CD4-positive, CD25-positive, alpha-beta regulatory T cell (primary cell): Measurements from ENCODE around the gene ZFHX3. TPM values are rescaled to one million over a fixed set of nuclear protein-coding genes. Genes with fewer than 3 reads are reported as not detected.

ENCODE experiments used
- ATAC-seq, 2 donors: fragments of 150-1000 bp; cut with Tn5 transposase; one replicate each; pipeline ENCODE4 v1.10.0; 2021; ENCODE audit warnings: low read depth in 2 of 2, moderate number of reproducible peaks in 2 of 2, moderate library complexity in 1 of 2
- DNase-seq, 3 donors: peaks; one replicate each; pipeline versions ENCODE4 v3.0.0 to v3.0.0-alpha.2; 2012 to 2022; ENCODE audit warnings: mixed read lengths in 1 of 3
- H3K27ac ChIP-seq: one replicate; pipeline ENCODE4 v1.7.0; 2013; ENCODE audit warnings: mild to moderate bottlenecking, low read length; ENCODE audit not compliant: insufficient read depth, poor library complexity, severe bottlenecking
- H3K27me3 ChIP-seq: one replicate; pipeline ENCODE4 v1.7.0; 2013; ENCODE audit warnings: low read length; ENCODE audit not compliant: control insufficient read depth, insufficient read depth
- H3K36me3 ChIP-seq: one replicate; pipeline ENCODE4 v1.7.0; 2013; ENCODE audit warnings: mild to moderate bottlenecking, low read length, moderate library complexity; ENCODE audit not compliant: control insufficient read depth, insufficient read depth
- H3K4me1 ChIP-seq: 2 replicates; pipeline ENCODE4 v1.7.0; 2013; ENCODE audit warnings: mild to moderate bottlenecking, low read length; ENCODE audit not compliant: insufficient read depth, control insufficient read depth, poor library complexity, severe bottlenecking
- H3K4me3 ChIP-seq: one replicate; pipeline ENCODE4 v1.7.0; 2013; ENCODE audit warnings: low read depth, mild to moderate bottlenecking, low read length, moderate library complexity
- H3K9me3 ChIP-seq, 2 experiments: 1 replicate in 1 of 2; 2 replicates in 1 of 2; pipeline ENCODE4 v1.7.0; 2013; ENCODE audit warnings: low read length in 2 of 2, mild to moderate bottlenecking in 1 of 2, moderate library complexity in 1 of 2; ENCODE audit not compliant: control insufficient read depth in 2 of 2
- H3K27ac Mint-ChIP-seq, 3 donors: one replicate each; pipeline ENCODE4 v1.8.0; 2020 to 2022; ENCODE audit warnings: mild to moderate bottlenecking in 3 of 3, mixed read lengths in 3 of 3, moderate library complexity in 2 of 3
- H3K27me3 Mint-ChIP-seq: one replicate; pipeline ENCODE4 v1.8.0; 2022; ENCODE audit warnings: mild to moderate bottlenecking, mixed read lengths
- H3K36me3 Mint-ChIP-seq: one replicate; pipeline ENCODE4 v1.8.0; 2020; ENCODE audit warnings: mixed read lengths
- H3K4me1 Mint-ChIP-seq, 4 donors: one replicate each; pipeline ENCODE4 v1.8.0; 2020 to 2022; ENCODE audit warnings: mixed read lengths in 4 of 4, mild to moderate bottlenecking in 1 of 4
- H3K4me3 Mint-ChIP-seq, 4 donors: one replicate each; pipeline ENCODE4 v1.8.0; 2020 to 2022; ENCODE audit warnings: mild to moderate bottlenecking in 4 of 4, mixed read lengths in 4 of 4, moderate library complexity in 3 of 4
- H3K9me3 Mint-ChIP-seq, 7 donors: one replicate each; pipeline ENCODE4 v1.8.0; 2020 to 2022; ENCODE audit warnings: mixed read lengths in 7 of 7, mild to moderate bottlenecking in 3 of 7, moderate library complexity in 2 of 7
- polyA plus RNA-seq, 4 donors: library from polyadenylated mRNA; unstranded; fragments of 300-500 nt; fragmentation: Illumina TruSeq; gene quantifications; one replicate each; pipeline ENCODE4 v1.2.3, GENCODE V29; 2021
- total RNA-seq: library from RNA; stranded (reverse); gene quantifications from one replicate; pipeline ENCODE4 v1.2.3, GENCODE V29; 2022

Gene ZFHX3
- total and polyA plus RNA-seq, 5 donors from 2014 or later = 0.01 to 0.94 (median 0.03) TPM; not detected in 1

DNA sequence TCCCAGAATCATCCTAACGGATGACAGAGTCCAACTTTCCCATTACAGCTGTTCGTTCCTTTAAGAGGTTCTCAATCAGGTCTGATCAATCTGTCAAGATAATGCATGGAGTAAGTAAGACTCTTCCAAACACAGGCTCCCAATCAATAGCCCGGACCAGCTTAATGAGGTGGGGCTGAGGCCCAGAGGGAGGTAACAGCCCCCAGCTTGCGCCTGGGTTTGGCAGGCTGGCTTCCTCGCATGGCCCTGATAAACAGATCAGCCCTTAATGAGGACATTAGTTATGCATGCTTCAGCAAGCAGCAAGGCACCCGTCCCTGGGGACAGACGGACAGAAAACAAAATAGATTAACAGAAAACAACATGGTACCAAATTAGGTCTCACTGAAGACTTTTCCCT is 145.7 kb downstream of the ZFHX3 start:
- Histone ChIP-seq H3K4me3 (no peak overlapping the region), H3K27ac (no peak overlapping the region), H3K27me3 (no peaks in the 10 kb centered on the region), H3K9me3 (no peaks in the 10 kb centered on the region), H3K4me1 (no peaks in the 10 kb centered on the region), H3K36me3 (no peaks in the 10 kb centered on the region)
- Mint-ChIP-seq H3K9me3 (no peaks in the 10 kb centered on the region), H3K27me3 (no peaks in the 10 kb centered on the region), H3K4me1 (no peaks in the 10 kb centered on the region), H3K27ac (no peak overlapping the region), H3K36me3 (no peaks in the 10 kb centered on the region), H3K4me3 (no peak overlapping the region)
- no peak for DNase-seq
- ATAC-seq = no peak

DNA sequence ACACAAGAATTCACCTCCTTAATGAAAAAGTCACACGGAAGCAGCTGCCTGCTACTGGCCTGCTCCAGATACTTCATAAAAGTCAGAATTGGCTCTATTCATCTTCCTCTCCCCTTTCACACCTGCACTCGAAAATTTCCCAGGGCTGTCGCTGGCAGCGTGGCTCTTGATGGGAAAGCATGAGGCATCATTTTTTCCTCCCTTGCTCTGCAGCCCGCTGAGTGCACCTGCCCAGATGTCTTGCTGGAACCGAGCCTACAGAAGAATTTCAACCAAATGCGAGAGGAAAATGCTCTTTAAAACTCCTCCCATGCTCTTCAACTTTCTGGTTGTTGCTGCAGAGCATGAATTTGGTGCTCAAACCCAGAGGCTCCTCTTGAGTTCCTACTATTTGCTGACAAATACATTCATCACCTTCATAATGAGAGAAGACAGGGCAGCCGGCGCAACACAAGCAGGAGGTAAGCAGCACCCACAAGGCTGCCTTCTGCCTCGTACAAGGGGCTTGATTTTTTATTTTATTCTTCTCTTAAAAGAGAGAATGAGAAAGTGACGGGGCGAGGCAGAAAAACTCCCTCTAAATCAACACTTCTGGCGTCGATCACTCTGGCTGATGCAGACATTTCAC is 146.8 kb downstream of the ZFHX3 start:
- no peak for ATAC-seq
- no peak overlapping the region for H3K27ac Mint-ChIP-seq
- H3K27me3 Mint-ChIP-seq = no peaks in the 10 kb centered on the region
- Histone ChIP-seq H3K27ac (no peak overlapping the region), H3K9me3 (no peaks in the 10 kb centered on the region), H3K36me3 (no peaks in the 10 kb centered on the region), H3K27me3 (no peaks in the 10 kb centered on the region), H3K4me3 (no peak overlapping the region), H3K4me1 (no peaks in the 10 kb centered on the region)
- no peak for DNase-seq
- H3K4me1 Mint-ChIP-seq = no peaks in the 10 kb centered on the region
- no peaks in the 10 kb centered on the region for H3K36me3 Mint-ChIP-seq
- H3K9me3 Mint-ChIP-seq = no peaks in the 10 kb centered on the region
- no peak overlapping the region for H3K4me3 Mint-ChIP-seq

DNA sequence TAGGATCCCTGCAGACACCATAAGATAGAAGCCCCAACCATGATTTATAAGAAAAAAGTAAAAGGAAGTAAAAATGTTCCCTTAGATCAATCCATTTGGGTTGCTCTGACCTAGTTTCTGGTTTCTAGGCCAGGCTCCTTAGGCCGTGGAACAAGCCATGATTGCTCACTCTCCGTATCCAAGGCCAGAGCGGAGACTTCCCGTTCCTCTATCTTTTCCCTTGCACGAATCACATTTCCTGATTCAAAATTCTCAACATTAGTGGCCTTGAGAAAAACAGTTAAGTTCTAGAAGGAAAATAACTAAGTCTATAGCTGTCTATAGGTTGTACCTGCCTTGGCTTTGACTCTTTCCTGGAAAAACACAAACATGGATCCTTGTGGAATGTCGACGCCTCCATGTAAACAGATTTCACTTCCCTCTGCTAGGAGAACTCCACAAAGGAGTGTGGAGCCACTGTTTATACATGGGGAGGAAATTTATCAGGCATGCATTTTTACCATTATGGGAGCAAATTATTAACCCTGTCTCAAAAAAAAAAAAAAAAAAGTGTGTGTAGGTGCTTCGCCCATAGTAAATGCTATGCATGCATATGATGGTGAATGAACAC is 149.6 kb downstream of the ZFHX3 start:
- no peaks in the 10 kb centered on the region for H3K36me3 ChIP-seq
- no peaks in the 10 kb centered on the region for H3K9me3 ChIP-seq
- H3K27me3 ChIP-seq = no peaks in the 10 kb centered on the region
- no peaks in the 10 kb centered on the region for H3K4me1 ChIP-seq
- DNase-seq (no peak), ATAC-seq (no peak)
- Mint-ChIP-seq H3K27ac (no peak overlapping the region), H3K4me3 (no peak overlapping the region), H3K9me3 (no peaks in the 10 kb centered on the region), H3K4me1 (no peaks in the 10 kb centered on the region), H3K27me3 (no peaks in the 10 kb centered on the region), H3K36me3 (no peaks in the 10 kb centered on the region)
- no peak overlapping the region for H3K4me3 ChIP-seq
- no peak overlapping the region for H3K27ac ChIP-seq

DNA sequence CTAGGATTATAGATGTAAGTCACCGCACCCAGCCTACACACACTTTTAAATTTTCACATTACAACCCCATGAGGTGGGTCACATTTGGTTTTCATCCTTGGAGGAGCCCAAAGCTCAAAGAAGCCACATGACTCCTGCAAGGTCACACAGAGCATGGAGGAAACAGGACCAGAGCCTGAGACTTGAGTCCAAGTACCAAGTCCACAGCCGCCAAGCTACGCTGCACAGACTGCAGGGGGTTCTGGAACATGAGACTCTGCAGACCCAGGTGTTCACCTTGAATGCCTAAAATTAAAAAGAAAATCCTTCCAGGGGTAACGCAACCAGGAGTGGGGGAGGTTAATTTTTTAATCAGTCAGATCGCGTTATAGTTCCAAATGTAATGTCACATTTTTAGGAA is 150.2 kb downstream of the ZFHX3 start:
- no peaks in the 10 kb centered on the region for H3K36me3 Mint-ChIP-seq
- no peaks in the 10 kb centered on the region for H3K9me3 Mint-ChIP-seq
- DNase-seq (no peak), ATAC-seq (no peak)
- no peaks in the 10 kb centered on the region for H3K4me1 ChIP-seq
- H3K9me3 ChIP-seq = no peaks in the 10 kb centered on the region
- no peak overlapping the region for H3K4me3 Mint-ChIP-seq
- no peaks in the 10 kb centered on the region for H3K4me1 Mint-ChIP-seq
- no peaks in the 10 kb centered on the region for H3K27me3 ChIP-seq
- H3K27ac Mint-ChIP-seq = no peak overlapping the region
- no peaks in the 10 kb centered on the region for H3K27me3 Mint-ChIP-seq
- H3K36me3 ChIP-seq = no peaks in the 10 kb centered on the region
- H3K27ac ChIP-seq = no peak overlapping the region
- H3K4me3 ChIP-seq = no peak overlapping the region

DNA sequence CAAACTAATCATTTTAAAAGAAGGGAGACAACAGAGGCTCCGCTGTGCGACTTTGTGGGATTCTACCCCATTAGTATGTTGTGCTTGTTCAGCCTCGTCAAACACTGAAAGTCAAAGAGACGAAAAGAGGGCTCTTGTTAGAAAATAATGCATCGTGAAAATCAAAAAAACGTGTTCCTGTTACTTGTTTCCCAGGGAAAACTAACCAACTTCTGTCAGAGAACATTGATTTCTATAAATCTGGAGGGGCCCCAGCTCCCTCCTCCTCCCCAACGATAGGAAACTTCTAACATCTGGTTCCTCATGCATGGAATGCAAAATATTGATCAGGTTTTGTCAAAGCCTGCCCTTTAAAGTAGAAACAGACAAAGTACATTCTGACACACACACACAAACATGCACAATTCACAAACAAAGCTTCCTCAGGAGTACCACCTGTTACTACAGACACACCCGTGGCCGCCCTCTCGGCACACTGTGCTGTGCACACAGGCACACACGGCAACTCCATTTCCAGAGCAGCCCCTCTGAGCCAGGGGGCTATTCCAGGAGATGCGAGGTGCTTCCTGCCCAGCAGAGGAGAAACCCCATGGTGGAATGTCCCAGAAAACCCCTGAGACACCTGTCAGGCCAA is 151.3 kb downstream of the ZFHX3 start:
- H3K27me3 ChIP-seq = no peaks in the 10 kb centered on the region
- Mint-ChIP-seq H3K4me1 (no peaks in the 10 kb centered on the region), H3K27ac (no peak overlapping the region)

DNA sequence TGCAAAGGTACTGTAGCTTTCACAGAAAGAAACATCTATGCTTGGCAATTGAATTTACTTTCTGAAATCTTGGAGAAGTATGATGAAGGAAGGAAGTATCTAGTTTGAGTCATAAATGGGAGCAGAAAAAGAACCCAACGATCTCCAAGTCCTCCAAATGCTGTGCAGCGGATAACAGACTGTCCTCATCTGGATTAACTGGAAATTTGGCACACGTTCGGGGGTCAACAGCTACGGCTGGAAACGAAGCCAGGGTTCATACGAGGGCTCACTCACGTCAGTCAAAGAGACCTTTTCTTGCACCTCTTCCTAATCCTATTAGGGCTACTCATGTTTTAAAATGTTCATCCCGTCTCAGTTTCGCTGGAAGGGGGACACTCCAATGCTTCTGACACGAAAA is 152.0 kb downstream of the ZFHX3 start:
- Histone ChIP-seq H3K4me3 (no peak overlapping the region), H3K36me3 (no peaks in the 10 kb centered on the region), H3K9me3 (no peaks in the 10 kb centered on the region), H3K4me1 (no peaks in the 10 kb centered on the region), H3K27me3 (no peaks in the 10 kb centered on the region), H3K27ac (no peak overlapping the region)
- DNase-seq (no peak), ATAC-seq (no peak)
- peak overlapping the region in 1 of 3 donors; percentile 10 for H3K27ac Mint-ChIP-seq
- H3K9me3 Mint-ChIP-seq = no peaks in the 10 kb centered on the region
- H3K36me3 Mint-ChIP-seq = no peaks in the 10 kb centered on the region
- no peaks in the 10 kb centered on the region for H3K27me3 Mint-ChIP-seq
- no peak overlapping the region for H3K4me3 Mint-ChIP-seq
- H3K4me1 Mint-ChIP-seq = no peaks in the 10 kb centered on the region

More for the DNA sequence above, 151.3 kb downstream of the ZFHX3 start:
- Histone ChIP-seq H3K36me3 (no peaks in the 10 kb centered on the region), H3K4me3 (no peak overlapping the region), H3K4me1 (no peaks in the 10 kb centered on the region), H3K9me3 (no peaks in the 10 kb centered on the region), H3K27ac (no peak overlapping the region)
- Mint-ChIP-seq H3K36me3 (no peaks in the 10 kb centered on the region), H3K9me3 (no peaks in the 10 kb centered on the region), H3K27me3 (no peaks in the 10 kb centered on the region), H3K4me3 (no peak overlapping the region)
- DNase-seq = no peak
- no peak for ATAC-seq

DNA sequence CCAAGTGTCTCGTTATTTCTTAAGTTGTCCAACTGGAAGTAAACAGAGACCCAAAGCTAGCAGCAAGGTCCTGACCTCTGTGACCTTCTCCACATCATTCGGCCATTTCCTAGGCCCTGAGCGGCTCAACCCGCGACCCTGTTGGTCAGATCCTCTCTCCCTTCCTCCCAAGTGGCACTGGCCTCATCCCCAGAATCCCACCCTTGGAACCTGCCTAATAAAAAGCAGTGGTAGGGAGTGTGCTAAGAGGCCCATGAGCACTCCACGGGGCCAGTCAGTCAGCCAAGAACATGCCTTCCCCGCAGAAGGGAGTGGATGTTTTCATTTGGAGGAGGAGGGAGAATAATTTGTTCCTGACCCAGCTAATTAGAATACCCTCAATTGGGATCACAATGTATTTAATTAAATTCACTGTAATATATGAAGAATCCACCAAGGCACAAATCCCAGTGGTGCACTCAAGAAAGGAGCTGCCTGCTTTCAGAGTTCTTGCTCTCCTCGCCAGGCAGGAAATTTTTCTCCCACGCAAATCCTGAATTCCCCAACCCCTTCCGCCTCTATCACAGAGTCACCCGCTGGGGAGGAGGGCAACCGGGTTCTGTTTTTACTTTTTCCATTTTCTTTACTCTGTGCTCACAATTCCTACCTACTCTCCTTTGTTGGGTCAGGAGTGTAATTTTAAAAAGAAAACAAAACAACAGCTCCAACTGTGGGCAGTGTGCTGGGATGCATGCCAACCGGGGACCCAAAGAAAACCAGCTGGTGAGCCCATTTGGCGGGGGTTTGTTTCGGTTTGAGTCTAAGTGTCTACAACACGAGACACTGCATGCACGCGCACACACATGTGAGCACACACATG is 153.4 kb downstream of the ZFHX3 start:
- H3K27ac Mint-ChIP-seq = no peak overlapping the region
- no peaks in the 10 kb centered on the region for H3K27me3 Mint-ChIP-seq
- Histone ChIP-seq H3K4me3 (no peak overlapping the region), H3K36me3 (no peaks in the 10 kb centered on the region), H3K27ac (no peak overlapping the region), H3K4me1 (no peaks in the 10 kb centered on the region), H3K9me3 (no peaks in the 10 kb centered on the region), H3K27me3 (no peaks in the 10 kb centered on the region)
- DNase-seq (no peak), ATAC-seq (no peak)
- H3K4me3 Mint-ChIP-seq = no peak overlapping the region
- no peaks in the 10 kb centered on the region for H3K36me3 Mint-ChIP-seq
- H3K9me3 Mint-ChIP-seq = peaks cover 0 to 6% (median 0%) of the 10 kb centered on the region in 7 donors
- H3K4me1 Mint-ChIP-seq = no peaks in the 10 kb centered on the region
